Measurements from ENCODE around the gene SLC6A3. TPM values are rescaled to one million over a fixed set of nuclear protein-coding genes. Genes with fewer than 3 reads are reported as not detected.

Gene SLC6A3
- total and polyA plus RNA-seq, 9 of the 15 experiments (the other 6 are each of a cell fraction or from before 2014, with no cell fraction given) = not detected

DNA sequence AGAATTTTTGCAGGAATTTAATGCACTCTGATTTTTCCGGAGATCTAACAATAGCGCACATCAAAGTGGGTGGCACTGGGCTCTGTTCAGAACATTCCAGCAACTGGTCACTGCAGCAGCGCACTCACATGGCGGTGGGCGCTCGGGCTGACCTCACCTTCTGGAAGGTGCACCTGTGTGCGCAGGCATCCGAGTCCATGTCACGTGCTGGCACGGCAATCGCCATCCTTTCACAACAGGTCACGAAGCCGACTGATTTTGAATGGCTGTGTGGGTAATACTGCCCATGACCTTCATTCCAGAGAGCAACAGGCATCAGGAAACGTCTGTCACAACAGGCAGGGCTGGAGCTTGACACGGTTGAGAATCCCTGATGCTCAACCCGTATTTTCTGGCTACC, 81.7 kb downstream of the SLC6A3 start:
- Histone ChIP-seq H3K36me3 (ENCODE audit: control insufficient read depth, insufficient read depth, low read length) (no peaks in the 10 kb centered on the region), H4K20me1 (replicated peaks; ENCODE audit: control insufficient read depth, insufficient read depth, low read length) (peaks cover 4% of the 10 kb centered on the region; the same call in 1 of the 2 replicates), H3K9me1 (ENCODE audit: control insufficient read depth, insufficient read depth, low read length) (no peaks in the 10 kb centered on the region), H3K9ac (ENCODE audit: insufficient read depth in 1 of 2, low read depth in 2 of 2, low read length in 2 of 2) (no peak overlapping the region), H3K4me2 (ENCODE audit: insufficient read depth, low read length) (no peak overlapping the region), H3K4me1 (replicated peaks in 1 of 2; ENCODE audit: control insufficient read depth in 2 of 2, insufficient read depth in 2 of 2, low read length in 2 of 2) (peaks cover 0 to 4% of the 10 kb centered on the region in 2 experiments; a peak in 2 of 5 replicates), H3K4me3 (no peak overlapping the region), H2AFZ (ENCODE audit: low read depth, low read length) (no peak overlapping the region), H3K27ac (ENCODE audit: extremely low read depth, low read depth, low read length) (no peak overlapping the region), H3K9me3 (replicated peaks; ENCODE audit: control insufficient read depth, insufficient read depth, low read depth, low read length) (no peaks in the 10 kb centered on the region), H3K79me2 (ENCODE audit: control insufficient read depth, insufficient read depth, low read length) (no peaks in the 10 kb centered on the region), H3K27me3 (ENCODE audit: control insufficient read depth in 2 of 2, insufficient read depth in 2 of 2, low read length in 2 of 2) (peaks cover 64 to 76% of the 10 kb centered on the region in 2 experiments)
- TF ChIP-seq ZNF586 (CRISPR knock-in tag; conservative IDR thresholded peaks at IDR 0.05) = no peak
- TF ChIP-seq, protein P1, sequence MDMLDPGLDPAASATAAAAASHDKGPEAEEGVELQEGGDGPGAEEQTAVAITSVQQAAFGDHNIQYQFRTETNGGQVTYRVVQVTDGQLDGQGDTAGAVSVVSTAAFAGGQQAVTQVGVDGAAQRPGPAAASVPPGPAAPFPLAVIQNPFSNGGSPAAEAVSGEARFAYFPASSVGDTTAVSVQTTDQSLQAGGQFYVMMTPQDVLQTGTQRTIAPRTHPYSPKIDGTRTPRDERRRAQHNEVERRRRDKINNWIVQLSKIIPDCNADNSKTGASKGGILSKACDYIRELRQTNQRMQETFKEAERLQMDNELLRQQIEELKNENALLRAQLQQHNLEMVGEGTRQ (CRISPR knock-in tag; IDR thresholded peaks at IDR 0.05) = 0 out of 2 replicates have a peak, but pooled peaks have one; percentile 22
- TF ChIP-seq, protein P2, sequence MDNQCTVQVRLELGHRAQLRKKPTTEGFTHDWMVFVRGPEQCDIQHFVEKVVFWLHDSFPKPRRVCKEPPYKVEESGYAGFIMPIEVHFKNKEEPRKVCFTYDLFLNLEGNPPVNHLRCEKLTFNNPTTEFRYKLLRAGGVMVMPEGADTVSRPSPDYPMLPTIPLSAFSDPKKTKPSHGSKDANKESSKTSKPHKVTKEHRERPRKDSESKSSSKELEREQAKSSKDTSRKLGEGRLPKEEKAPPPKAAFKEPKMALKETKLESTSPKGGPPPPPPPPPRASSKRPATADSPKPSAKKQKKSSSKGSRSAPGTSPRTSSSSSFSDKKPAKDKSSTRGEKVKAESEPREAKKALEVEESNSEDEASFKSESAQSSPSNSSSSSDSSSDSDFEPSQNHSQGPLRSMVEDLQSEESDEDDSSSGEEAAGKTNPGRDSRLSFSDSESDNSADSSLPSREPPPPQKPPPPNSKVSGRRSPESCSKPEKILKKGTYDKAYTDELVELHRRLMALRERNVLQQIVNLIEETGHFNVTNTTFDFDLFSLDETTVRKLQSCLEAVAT (IDR thresholded peaks at IDR 0.05) = no peak
- no peak for TF ChIP-seq ZSCAN29 (IDR thresholded peaks at IDR 0.05)
- no peak for TF ChIP-seq ZNF143 (CRISPR knock-in tag; IDR thresholded peaks at IDR 0.05)
- TF ChIP-seq, protein P3, sequence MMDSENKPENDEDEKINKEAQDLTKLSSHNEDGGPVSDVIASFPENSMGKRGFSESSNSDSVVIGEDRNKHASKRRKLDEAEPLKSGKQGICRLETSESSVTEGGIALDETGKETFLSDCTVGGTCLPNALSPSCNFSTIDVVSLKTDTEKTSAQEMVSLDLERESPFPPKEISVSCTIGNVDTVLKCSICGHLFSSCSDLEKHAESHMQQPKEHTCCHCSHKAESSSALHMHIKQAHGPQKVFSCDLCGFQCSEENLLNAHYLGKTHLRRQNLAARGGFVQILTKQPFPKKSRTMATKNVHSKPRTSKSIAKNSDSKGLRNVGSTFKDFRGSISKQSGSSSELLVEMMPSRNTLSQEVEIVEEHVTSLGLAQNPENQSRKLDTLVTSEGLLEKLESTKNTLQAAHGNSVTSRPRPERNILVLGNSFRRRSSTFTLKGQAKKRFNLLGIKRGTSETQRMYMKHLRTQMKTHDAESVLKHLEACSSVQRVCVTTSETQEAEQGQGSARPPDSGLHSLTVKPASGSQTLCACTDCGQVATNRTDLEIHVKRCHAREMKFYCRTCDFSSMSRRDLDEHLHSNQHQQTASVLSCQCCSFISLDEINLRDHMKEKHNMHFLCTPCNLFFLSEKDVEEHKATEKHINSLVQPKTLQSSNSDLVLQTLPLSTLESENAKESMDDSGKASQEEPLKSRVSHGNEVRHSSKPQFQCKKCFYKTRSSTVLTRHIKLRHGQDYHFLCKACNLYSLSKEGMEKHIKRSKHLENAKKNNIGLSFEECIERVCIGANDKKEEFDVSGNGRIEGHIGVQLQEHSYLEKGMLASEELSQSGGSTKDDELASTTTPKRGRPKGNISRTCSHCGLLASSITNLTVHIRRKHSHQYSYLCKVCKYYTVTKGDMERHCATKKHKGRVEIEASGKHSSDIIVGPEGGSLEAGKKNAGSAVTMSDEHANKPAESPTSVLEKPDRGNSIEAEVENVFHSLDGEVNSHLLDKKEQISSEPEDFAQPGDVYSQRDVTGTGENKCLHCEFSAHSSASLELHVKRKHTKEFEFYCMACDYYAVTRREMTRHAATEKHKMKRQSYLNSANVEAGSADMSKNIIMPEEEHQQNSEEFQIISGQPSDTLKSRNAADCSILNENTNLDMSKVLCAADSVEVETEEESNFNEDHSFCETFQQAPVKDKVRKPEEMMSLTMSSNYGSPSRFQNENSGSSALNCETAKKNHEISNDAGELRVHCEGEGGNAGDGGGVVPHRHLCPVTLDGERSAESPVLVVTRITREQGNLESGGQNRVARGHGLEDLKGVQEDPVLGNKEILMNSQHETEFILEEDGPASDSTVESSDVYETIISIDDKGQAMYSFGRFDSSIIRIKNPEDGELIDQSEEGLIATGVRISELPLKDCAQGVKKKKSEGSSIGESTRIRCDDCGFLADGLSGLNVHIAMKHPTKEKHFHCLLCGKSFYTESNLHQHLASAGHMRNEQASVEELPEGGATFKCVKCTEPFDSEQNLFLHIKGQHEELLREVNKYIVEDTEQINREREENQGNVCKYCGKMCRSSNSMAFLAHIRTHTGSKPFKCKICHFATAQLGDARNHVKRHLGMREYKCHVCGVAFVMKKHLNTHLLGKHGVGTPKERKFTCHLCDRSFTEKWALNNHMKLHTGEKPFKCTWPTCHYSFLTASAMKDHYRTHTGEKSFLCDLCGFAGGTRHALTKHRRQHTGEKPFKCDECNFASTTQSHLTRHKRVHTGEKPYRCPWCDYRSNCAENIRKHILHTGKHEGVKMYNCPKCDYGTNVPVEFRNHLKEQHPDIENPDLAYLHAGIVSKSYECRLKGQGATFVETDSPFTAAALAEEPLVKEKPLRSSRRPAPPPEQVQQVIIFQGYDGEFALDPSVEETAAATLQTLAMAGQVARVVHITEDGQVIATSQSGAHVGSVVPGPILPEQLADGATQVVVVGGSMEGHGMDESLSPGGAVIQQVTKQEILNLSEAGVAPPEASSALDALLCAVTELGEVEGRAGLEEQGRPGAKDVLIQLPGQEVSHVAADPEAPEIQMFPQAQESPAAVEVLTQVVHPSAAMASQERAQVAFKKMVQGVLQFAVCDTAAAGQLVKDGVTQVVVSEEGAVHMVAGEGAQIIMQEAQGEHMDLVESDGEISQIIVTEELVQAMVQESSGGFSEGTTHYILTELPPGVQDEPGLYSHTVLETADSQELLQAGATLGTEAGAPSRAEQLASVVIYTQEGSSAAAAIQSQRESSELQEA (IDR thresholded peaks at IDR 0.05; ENCODE audit: low read depth) = no peak
- TF ChIP-seq DACH1 (IDR thresholded peaks at IDR 0.05; ENCODE audit: partially characterized antibody) = no peak
- TF ChIP-seq, protein P4, sequence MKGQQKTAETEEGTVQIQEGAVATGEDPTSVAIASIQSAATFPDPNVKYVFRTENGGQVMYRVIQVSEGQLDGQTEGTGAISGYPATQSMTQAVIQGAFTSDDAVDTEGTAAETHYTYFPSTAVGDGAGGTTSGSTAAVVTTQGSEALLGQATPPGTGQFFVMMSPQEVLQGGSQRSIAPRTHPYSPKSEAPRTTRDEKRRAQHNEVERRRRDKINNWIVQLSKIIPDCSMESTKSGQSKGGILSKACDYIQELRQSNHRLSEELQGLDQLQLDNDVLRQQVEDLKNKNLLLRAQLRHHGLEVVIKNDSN (CRISPR knock-in tag; IDR thresholded peaks at IDR 0.05) = peak; percentile 46
- intact Hi-C loops (cut with micrococcal nuclease) = no loop called here
- FAIRE-seq (no peak), DNase-seq (ENCODE audit: extremely low read depth in 1 of 4, low spot score in 3 of 4) (no peak), ATAC-seq (no peak)
- CTCF ChIA-PET (ENCODE audit: low intra/inter-chr PET ratio) = no interaction called here
- POLR2A ChIA-PET = interaction anchor here (0.6 to 1.4 kb wide), 3 partner anchors 10 to 514 kb away, joined by 3 to 4 read pairs (median 3); no protein-coding TSS in a partner anchor
- 2% methylated on average over 16 of the region's 16 CpGs for WGBS (ENCODE audit: insufficient coverage, low coverage, missing lambda C conversion rate)
- BruUV-seq (replicated peaks) = no TSS peak
- in situ Hi-C loops (cut with MboI) = no loop called here
